ENCODE results near the gene PTGER4.
"Not testable (repeated sequence)": the region's sequence is repeated elsewhere in the genome, so short reads cannot be mapped to it uniquely, and the experiment has no call there.

Gene PTGER4

GRCh38 chr5:40679913-40680681 is at the start of gene PTGER4:
TSS of gene PTGER4 (plus strand) at chr5:40679915. CDS start at chr5:40680994, 1,079 bp downstream.
- no peak for DNase-seq

- no peak for DNase-seq
These were observed 49.6 kb upstream of the PTGER4 start for GRCh38 chr5:40630126-40630525.

GRCh38 chr5:40631236-40631635 is 48.5 kb upstream of the PTGER4 start:
- DNase-seq, result no peak

- no peak for DNase-seq
These were observed 45.6 kb upstream of the PTGER4 start for GRCh38 chr5:40634154-40634553.

- DNase-seq, result no peak
These were observed 45.1 kb upstream of the PTGER4 start for GRCh38 chr5:40634593-40634992.

- not testable (repeated sequence) for DNase-seq
These were observed 40.2 kb upstream of the PTGER4 start for GRCh38 chr5:40639531-40639930.

- DNase-seq, result no peak
These were observed 33.4 kb upstream of the PTGER4 start for GRCh38 chr5:40646266-40646665.

- DNase-seq, result no peak
These were observed 31.6 kb upstream of the PTGER4 start for GRCh38 chr5:40648150-40648549.

GRCh38 chr5:40649463-40650030 is 30.2 kb upstream of the PTGER4 start:
- peak; percentile 33 for DNase-seq

- DNase-seq, result peak; percentile 26
These were observed 28.5 kb upstream of the PTGER4 start for GRCh38 chr5:40651201-40651600.

- DNase-seq, result no peak
These were observed 27.1 kb upstream of the PTGER4 start for GRCh38 chr5:40652441-40653220.

- DNase-seq, result no peak
These were observed 26.3 kb upstream of the PTGER4 start for GRCh38 chr5:40653221-40654022.

GRCh38 chr5:40654377-40654991 is 25.2 kb upstream of the PTGER4 start:
- no peak for DNase-seq

- no peak for DNase-seq
These were observed 24.6 kb upstream of the PTGER4 start for GRCh38 chr5:40655138-40655537.

- DNase-seq, result not testable (repeated sequence)
These were observed 23.6 kb upstream of the PTGER4 start for GRCh38 chr5:40656091-40656490.

GRCh38 chr5:40656766-40657165 is 22.9 kb upstream of the PTGER4 start:
- no peak for DNase-seq

- no peak for DNase-seq
These were observed 19.0 kb upstream of the PTGER4 start for GRCh38 chr5:40660751-40661150.

GRCh38 chr5:40665635-40666298 is 13.9 kb upstream of the PTGER4 start:
- no peak for DNase-seq

- no peak for DNase-seq
These were observed 13.1 kb upstream of the PTGER4 start for GRCh38 chr5:40666657-40667056.

- no peak for DNase-seq
These were observed 12.5 kb upstream of the PTGER4 start for GRCh38 chr5:40667161-40667663.

GRCh38 chr5:40669606-40670390 is 9.9 kb upstream of the PTGER4 start:
- no peak for DNase-seq

All from eye (tissue), 1 donor.